ENCODE data around the gene EFNB3. TPM values are rescaled to one million over a fixed set of nuclear protein-coding genes. Genes with fewer than 3 reads are reported as not detected.

EFNB3 gene
- total RNA-seq, 8 experiments from 2014 or later, result 1.2 to 490 (median 20.6) TPM

Other genes starting within 250 kb of the EFNB3 start
- 10 to 100 TPM in 7 of 8 experiments, 1 to 10 TPM in 1; 9.8 to 36.2 (median 13.4) TPM for gene ZBTB4, start 225.6 kb upstream of the EFNB3 start, total RNA-seq
- 1 to 10 TPM in 4 of 8 experiments, under 1 TPM in 4; 0.49 to 1.9 (median 0.86) TPM for gene SLC35G6, start 223.8 kb upstream of the EFNB3 start, total RNA-seq
- gene POLR2A, start 220.8 kb upstream of the EFNB3 start, total RNA-seq, result 100 to 1,000 TPM in 2 of 8 experiments, 10 to 100 TPM in 6; 26.0 to 137 (median 43.8) TPM
- 1 to 10 TPM in 3 of 8 experiments, under 1 TPM in 4, not detected in 1; 0.22 to 2.9 (median 0.93) TPM for gene TNFSF12, start 156.1 kb upstream of the EFNB3 start, total RNA-seq
- 1 to 10 TPM; 1.2 to 8.1 (median 2.0) TPM for gene TNFSF13, start 146.5 kb upstream of the EFNB3 start, total RNA-seq
- 10 to 100 TPM; 37.9 to 75.0 (median 50.2) TPM for gene SENP3, start 143.3 kb upstream of the EFNB3 start, total RNA-seq
- 10 to 100 TPM in 1 of 8 experiments, 1 to 10 TPM in 4, under 1 TPM in 3; 0.58 to 15.7 (median 2.5) TPM for gene CD68, start 125.6 kb upstream of the EFNB3 start, total RNA-seq
- gene MPDU1, start 121.3 kb upstream of the EFNB3 start, total RNA-seq, result 100 to 1,000 TPM in 1 of 8 experiments, 10 to 100 TPM in 7; 36.6 to 109 (median 71.4) TPM
- gene SOX15, start 115.1 kb upstream of the EFNB3 start, total RNA-seq, result 1 to 10 TPM; 1.4 to 3.9 (median 2.2) TPM
- gene FXR2, start 90.3 kb upstream of the EFNB3 start, total RNA-seq, result 10 to 100 TPM; 33.0 to 53.4 (median 46.1) TPM
- gene SAT2, start 77.4 kb upstream of the EFNB3 start, total RNA-seq, result 100 to 1,000 TPM in 2 of 8 experiments, 10 to 100 TPM in 6; 66.9 to 115 (median 84.4) TPM
- gene SHBG, start 75.1 kb upstream of the EFNB3 start, total RNA-seq, result 10 to 100 TPM in 1 of 8 experiments, 1 to 10 TPM in 4, under 1 TPM in 2, not detected in 1; 0.54 to 26.2 (median 1.7) TPM
- 10 to 100 TPM in 3 of 8 experiments, 1 to 10 TPM in 4, under 1 TPM in 1; 0.31 to 43.9 (median 8.4) TPM for gene ATP1B2, start 54.3 kb upstream of the EFNB3 start, total RNA-seq
- gene TP53, start 17.7 kb upstream of the EFNB3 start, total RNA-seq, result 100 to 1,000 TPM in 2 of 8 experiments, 10 to 100 TPM in 6; 11.6 to 136 (median 25.7) TPM
- gene WRAP53, start 16.7 kb upstream of the EFNB3 start, total RNA-seq, result 10 to 100 TPM in 7 of 8 experiments, 1 to 10 TPM in 1; 6.9 to 20.1 (median 13.2) TPM
- gene DNAH2, start 12.5 kb downstream of the EFNB3 start, total RNA-seq, result 1 to 10 TPM in 2 of 8 experiments, under 1 TPM in 6; 0.25 to 4.4 (median 0.65) TPM
- 10 to 100 TPM in 5 of 8 experiments, 1 to 10 TPM in 3; 3.2 to 32.8 (median 12.5) TPM for gene KDM6B, start 129.0 kb downstream of the EFNB3 start, total RNA-seq
- 10 to 100 TPM in 1 of 8 experiments, 1 to 10 TPM in 6, under 1 TPM in 1; 0.51 to 18.5 (median 4.1) TPM for gene TMEM88, start 149.9 kb downstream of the EFNB3 start, total RNA-seq
- gene NAA38, start 152.4 kb downstream of the EFNB3 start, total RNA-seq, result 100 to 1,000 TPM; 105 to 221 (median 145) TPM
- 10 to 100 TPM; 12.2 to 28.0 (median 16.9) TPM for gene CYB5D1, start 152.8 kb downstream of the EFNB3 start, total RNA-seq
- gene CHD3, start 183.6 kb downstream of the EFNB3 start, total RNA-seq, result 100 to 1,000 TPM in 2 of 8 experiments, 10 to 100 TPM in 6; 56.2 to 294 (median 78.2) TPM
- gene RNF227, start 211.1 kb downstream of the EFNB3 start, total RNA-seq, result 1 to 10 TPM; 2.6 to 5.2 (median 4.2) TPM
- gene KCNAB3, start 224.7 kb downstream of the EFNB3 start, total RNA-seq, result 10 to 100 TPM in 1 of 8 experiments, 1 to 10 TPM in 5, under 1 TPM in 2; 0.25 to 17.2 (median 1.9) TPM
- 10 to 100 TPM; 60.1 to 94.1 (median 71.4) TPM for gene TRAPPC1, start 226.7 kb downstream of the EFNB3 start, total RNA-seq
- gene CNTROB, start 227.0 kb downstream of the EFNB3 start, total RNA-seq, result 10 to 100 TPM; 19.3 to 40.7 (median 31.7) TPM